KMS-11 (cell line): Measurements from ENCODE around the gene GIPC3.
A peak's percentile ranks its signal among the peaks of the same experiment; 100 is the strongest.
"Not testable (repeated sequence)": the region's sequence is repeated elsewhere in the genome, so short reads cannot be mapped to it uniquely, and the experiment has no call there.

Experiments used
- H2AFZ ChIP-seq: fragments of 200-600 bp; sonication (generic); 2 replicates; pipeline ENCODE4 v1.6.1; 2016; ENCODE audit warnings: antibody characterized with exemption, mixed run types, low read depth
- H3K27ac ChIP-seq: fragments of 200-600 bp; sonication (generic); 2 replicates; pipeline ENCODE4 v1.6.1; 2016; ENCODE audit warnings: mild to moderate bottlenecking, mixed run types
- H3K27me3 ChIP-seq: fragments of 200-600 bp; sonication (generic); 2 replicates; pipeline ENCODE4 v1.6.1; 2017; ENCODE audit warnings: mild to moderate bottlenecking, low read depth, mixed run types, moderate library complexity; ENCODE audit not compliant: insufficient read depth
- H3K36me3 ChIP-seq: fragments of 200-600 bp; sonication (generic); 2 replicates; pipeline ENCODE4 v1.6.1; 2017; ENCODE audit warnings: mild to moderate bottlenecking, mixed run types; ENCODE audit not compliant: insufficient read depth
- H3K4me1 ChIP-seq: fragments of 200-600 bp; sonication (generic); 2 replicates; pipeline ENCODE4 v1.6.1; 2016; ENCODE audit warnings: mild to moderate bottlenecking, low read depth, mixed run types; ENCODE audit not compliant: poor library complexity, severe bottlenecking
- H3K4me2 ChIP-seq: fragments of 200-600 bp; sonication (generic); 2 replicates; pipeline ENCODE4 v1.7.0; 2016; ENCODE audit warnings: mild to moderate bottlenecking, mixed run types
- H3K4me3 ChIP-seq: fragments of 200-600 bp; sonication (generic); IDR thresholded peaks from 2 replicates; pipeline ENCODE4 v1.6.1; 2017; ENCODE audit warnings: low read depth, low read length, mixed read lengths; ENCODE audit not compliant: insufficient read depth
- H3K79me2 ChIP-seq: fragments of 200-600 bp; sonication (generic); 2 replicates; pipeline ENCODE4 v1.6.1; 2016; ENCODE audit warnings: low read depth, mixed run types; ENCODE audit not compliant: insufficient read depth
- H3K9ac ChIP-seq: fragments of 200-600 bp; sonication (generic); 2 replicates; pipeline ENCODE4 v1.6.1; 2016; ENCODE audit warnings: mild to moderate bottlenecking, mixed run types
- H4K20me1 ChIP-seq: fragments of 200-600 bp; sonication (generic); 2 replicates; pipeline ENCODE4 v1.6.1; 2016; ENCODE audit warnings: mild to moderate bottlenecking, mixed run types; ENCODE audit not compliant: insufficient read depth
- TF ChIP-seq, protein P1 (sequence below): fragments of 200-600 bp; sonication (generic); conservative IDR thresholded peaks from 2 replicates; pipeline ENCODE4 v1.6.1; 2017; ENCODE audit warnings: low read depth, mild to moderate bottlenecking, antibody characterized with exemption, low read length, moderate library complexity, mixed read lengths

The GIPC3 gene

DNA sequence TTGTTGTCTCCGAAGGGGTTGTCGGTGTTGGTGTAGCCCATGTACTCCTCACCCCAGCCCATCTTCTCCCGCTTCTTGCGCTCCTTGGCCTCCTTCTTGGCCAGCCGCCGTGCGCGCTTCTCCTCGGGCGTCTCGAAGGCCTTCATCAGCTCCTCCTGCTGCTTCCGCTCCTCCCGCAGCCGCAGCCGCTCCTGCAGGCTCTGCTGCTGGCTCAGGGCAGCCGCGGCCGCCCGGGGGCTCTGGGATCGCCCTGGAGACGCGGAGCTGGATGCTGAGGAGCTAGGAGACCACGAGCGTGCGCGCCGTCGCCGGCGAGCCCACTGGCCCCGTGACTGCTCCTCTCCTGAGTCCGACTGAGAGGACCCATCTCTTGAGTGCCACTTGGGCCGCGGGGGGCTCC is 38.4 kb downstream of the GIPC3 start:
- no peak overlapping the region for H3K27ac ChIP-seq
- TF ChIP-seq, protein P1, sequence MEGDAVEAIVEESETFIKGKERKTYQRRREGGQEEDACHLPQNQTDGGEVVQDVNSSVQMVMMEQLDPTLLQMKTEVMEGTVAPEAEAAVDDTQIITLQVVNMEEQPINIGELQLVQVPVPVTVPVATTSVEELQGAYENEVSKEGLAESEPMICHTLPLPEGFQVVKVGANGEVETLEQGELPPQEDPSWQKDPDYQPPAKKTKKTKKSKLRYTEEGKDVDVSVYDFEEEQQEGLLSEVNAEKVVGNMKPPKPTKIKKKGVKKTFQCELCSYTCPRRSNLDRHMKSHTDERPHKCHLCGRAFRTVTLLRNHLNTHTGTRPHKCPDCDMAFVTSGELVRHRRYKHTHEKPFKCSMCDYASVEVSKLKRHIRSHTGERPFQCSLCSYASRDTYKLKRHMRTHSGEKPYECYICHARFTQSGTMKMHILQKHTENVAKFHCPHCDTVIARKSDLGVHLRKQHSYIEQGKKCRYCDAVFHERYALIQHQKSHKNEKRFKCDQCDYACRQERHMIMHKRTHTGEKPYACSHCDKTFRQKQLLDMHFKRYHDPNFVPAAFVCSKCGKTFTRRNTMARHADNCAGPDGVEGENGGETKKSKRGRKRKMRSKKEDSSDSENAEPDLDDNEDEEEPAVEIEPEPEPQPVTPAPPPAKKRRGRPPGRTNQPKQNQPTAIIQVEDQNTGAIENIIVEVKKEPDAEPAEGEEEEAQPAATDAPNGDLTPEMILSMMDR = no peak
- no peak overlapping the region for H3K4me3 ChIP-seq
- no peaks in the 10 kb centered on the region for H3K27me3 ChIP-seq
- H3K79me2 ChIP-seq = peaks cover 28% of the 10 kb centered on the region
- H3K9ac ChIP-seq = no peak overlapping the region
- H4K20me1 ChIP-seq = no peaks in the 10 kb centered on the region
- H3K4me2 ChIP-seq = no peak overlapping the region
- peaks cover 17% of the 10 kb centered on the region for H3K4me1 ChIP-seq
- no peak overlapping the region for H2AFZ ChIP-seq
- no peaks in the 10 kb centered on the region for H3K36me3 ChIP-seq

DNA sequence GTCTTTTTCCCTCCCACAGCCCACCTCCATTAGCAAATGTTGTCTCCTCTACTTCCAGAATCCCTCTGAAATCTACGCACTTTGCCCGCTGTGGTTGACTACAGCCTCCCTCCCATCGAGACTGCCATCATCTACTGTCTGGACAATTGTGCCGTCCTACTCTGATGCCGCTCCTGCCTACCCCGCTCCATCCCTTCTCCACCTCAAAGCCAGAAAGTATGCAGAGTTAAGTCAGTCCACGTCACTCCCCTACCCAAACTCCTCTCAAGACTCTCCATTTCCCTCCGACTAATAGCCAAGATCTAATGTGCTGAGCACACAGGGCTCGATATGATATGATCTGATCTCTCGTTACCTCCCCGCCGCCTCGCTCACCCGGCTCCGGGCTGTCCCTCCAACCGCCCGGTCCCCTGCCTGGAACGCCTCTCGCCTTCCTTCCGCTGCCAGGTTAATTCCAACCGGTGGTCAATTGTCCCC is 40.8 kb downstream of the GIPC3 start:
- Histone ChIP-seq H3K27ac (peak overlapping the region; percentile 77), H4K20me1 (no peaks in the 10 kb centered on the region), H2AFZ (peak overlapping the region; percentile 39)

GRCh38 chr19:3626473-3627350 is 41.4 kb downstream of the GIPC3 start, which contains the start of gene CACTIN:
CACTIN (minus strand) TSS chr19:3626790; CDS start chr19:3626762, 28 bp downstream.
- Histone ChIP-seq H3K27ac (peak within 1 kb of the TSS; percentile 77), H2AFZ (peak within 1 kb of the TSS; percentile 39), H3K4me1 (peaks cover 11% of the 10 kb centered on the region), H3K9ac (peak within 1 kb of the TSS; percentile 67; the same call in 1 of the 2 replicates), H3K79me2 (peaks cover 28% of the 10 kb centered on the region), H4K20me1 (no peaks in the 10 kb centered on the region), H3K27me3 (no peaks in the 10 kb centered on the region), H3K4me2 (peak within 1 kb of the TSS; percentile 91), H3K4me3 (no peak within 1 kb of the TSS), H3K36me3 (no peaks in the 10 kb centered on the region)
- TF ChIP-seq, protein P1 = no peak

More for the DNA sequence above, 40.8 kb downstream of the GIPC3 start:
- Histone ChIP-seq H3K27me3 (no peaks in the 10 kb centered on the region), H3K9ac (peak overlapping the region; percentile 67; the same call in 1 of the 2 replicates), H3K36me3 (no peaks in the 10 kb centered on the region), H3K79me2 (peaks cover 28% of the 10 kb centered on the region), H3K4me1 (peaks cover 11% of the 10 kb centered on the region), H3K4me2 (peak overlapping the region; percentile 91), H3K4me3 (no peak overlapping the region)
- TF ChIP-seq, protein P1 = no peak

DNA sequence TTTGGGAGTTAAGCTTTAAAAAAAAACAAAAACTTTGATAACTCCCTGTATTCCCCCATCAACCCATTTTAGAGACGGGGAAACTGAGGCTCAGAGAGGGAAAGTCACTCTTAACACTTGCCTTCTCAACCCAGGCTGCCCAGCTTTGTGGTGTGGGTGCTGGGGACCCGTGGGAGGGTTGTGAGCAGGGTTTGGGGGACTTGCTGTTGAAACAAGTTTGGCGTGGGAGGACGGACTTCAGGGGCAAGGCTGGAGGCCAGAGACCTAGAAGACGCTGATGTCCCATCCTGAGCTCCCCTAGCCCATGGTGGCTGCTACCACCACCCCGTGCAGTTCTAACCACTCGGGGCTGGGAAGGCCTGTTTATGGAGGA is 42.1 kb downstream of the GIPC3 start:
- Histone ChIP-seq H3K4me2 (peak overlapping the region; percentile 21; the same call in 1 of the 2 replicates), H3K4me3 (no peak overlapping the region), H2AFZ (peak overlapping the region; percentile 39; the same call in 1 of the 2 replicates), H3K36me3 (no peaks in the 10 kb centered on the region), H4K20me1 (no peaks in the 10 kb centered on the region), H3K79me2 (peaks cover 28% of the 10 kb centered on the region), H3K9ac (no peak overlapping the region), H3K4me1 (peaks cover 11% of the 10 kb centered on the region), H3K27me3 (no peaks in the 10 kb centered on the region), H3K27ac (no peak overlapping the region)
- TF ChIP-seq, protein P1 = no peak

DNA sequence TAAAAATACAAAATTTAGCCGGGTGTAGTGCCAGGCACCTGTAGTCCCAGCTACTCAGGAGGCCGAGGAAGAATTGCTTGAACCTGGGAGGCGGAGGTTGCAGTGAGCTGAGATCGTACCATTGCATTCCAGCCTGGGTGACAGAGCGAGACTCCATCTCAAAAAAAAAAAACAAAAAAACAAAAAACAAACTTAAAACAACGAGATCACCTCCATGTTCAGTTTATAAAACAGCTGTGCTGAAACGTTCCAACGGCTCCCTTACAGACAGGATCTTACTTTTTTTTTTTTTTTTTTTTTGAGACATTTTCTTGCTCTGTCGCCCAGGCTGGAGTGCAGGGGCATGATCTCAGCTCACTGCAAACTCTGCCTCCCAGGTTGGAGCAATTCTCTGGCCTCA is 43.5 kb downstream of the GIPC3 start:
- not testable (repeated sequence) for H3K36me3 ChIP-seq, H3K27ac ChIP-seq, H3K4me2 ChIP-seq, H4K20me1 ChIP-seq, H2AFZ ChIP-seq, H3K9ac ChIP-seq, H3K27me3 ChIP-seq, H3K4me3 ChIP-seq
- H3K79me2 ChIP-seq = peaks cover 28% of the 10 kb centered on the region
- peaks cover 11% of the 10 kb centered on the region for H3K4me1 ChIP-seq
